Right cardiac atrium (tissue), 5 donors: ENCODE data around the gene ZBED6. TPM values are rescaled to one million over a fixed set of nuclear protein-coding genes. Genes with fewer than 3 reads are reported as not detected.

ENCODE experiments used
- ATAC-seq, 2 donors: fragments of 200-7000 bp; cut with Tn5 transposase; one replicate each; pipeline versions ENCODE4 v1.8.0 to v1.9.1; 2020; ENCODE audit warnings: moderate library complexity in 2 of 2, mild to moderate bottlenecking in 1 of 2
- DNase-seq, 3 donors: peaks; one replicate each; pipeline ENCODE4 v3.0.0-alpha.2; 2020
- H3K27ac ChIP-seq: one replicate; pipeline ENCODE4 v1.5.1; 2013; ENCODE audit warnings: mild to moderate bottlenecking, low read length, control low read depth, moderate library complexity
- H3K27me3 ChIP-seq: one replicate; pipeline ENCODE4 v1.6.1; 2013; ENCODE audit not compliant: control insufficient read depth, insufficient read depth
- H3K4me1 ChIP-seq: one replicate; pipeline ENCODE4 v1.6.1; 2013; ENCODE audit warnings: low read length; ENCODE audit not compliant: control insufficient read depth, insufficient read depth
- H3K4me3 ChIP-seq: one replicate; pipeline ENCODE4 v1.5.1; 2013; ENCODE audit warnings: low read length, control low read depth
- H3K9me3 ChIP-seq: one replicate; pipeline ENCODE4 v1.6.1; 2013; ENCODE audit warnings: low read length; ENCODE audit not compliant: control insufficient read depth
- WGBS: extraction: QIAGEN DNeasy Blood & Tissue Kit; methylation state at CpG from one replicate; pipeline ENCODE4 v1.1.7; 2013; 5-methylcytosine and 5-hydroxymethylcytosine counted together
- intact Hi-C, 4 donors: fragments of 100-400 bp; cut with DNase I; formaldehyde crosslinking; loops; one replicate each; pipeline versions ENCODE4 v1.11.0 to v1.14.0; 2022 to 2023
- polyA plus RNA-seq: library from polyadenylated mRNA; stranded (reverse); fragments of 200-250 nt; gene quantifications from one replicate; pipeline ENCODE4 v1.2.3, GENCODE V29; 2013
- total RNA-seq, 4 donors: library from RNA; stranded (reverse); fragmentation: NEBNext Ultra II Directional; extraction: Animal tissue kit (Norgen Biotek cat#: 25700); gene quantifications; one replicate each; pipeline ENCODE4 v1.2.1, GENCODE V29; 2021
- donor health status: healthy with polysubstance abuse.
- donor health status: DM: no; HTN: yes; CAD: no.
- donor health status: DM: no; HTN: no; CAD: no.
- donor health status: DM: no; HTN: yes; CAD: no; lungs with severe emphysema.
- donor health status: DM: yes; HTN: yes; CAD: no.

ZBED6 gene
- total and polyA plus RNA-seq, 5 donors = 1.8 to 23.2 (median 15.9) TPM

DNA sequence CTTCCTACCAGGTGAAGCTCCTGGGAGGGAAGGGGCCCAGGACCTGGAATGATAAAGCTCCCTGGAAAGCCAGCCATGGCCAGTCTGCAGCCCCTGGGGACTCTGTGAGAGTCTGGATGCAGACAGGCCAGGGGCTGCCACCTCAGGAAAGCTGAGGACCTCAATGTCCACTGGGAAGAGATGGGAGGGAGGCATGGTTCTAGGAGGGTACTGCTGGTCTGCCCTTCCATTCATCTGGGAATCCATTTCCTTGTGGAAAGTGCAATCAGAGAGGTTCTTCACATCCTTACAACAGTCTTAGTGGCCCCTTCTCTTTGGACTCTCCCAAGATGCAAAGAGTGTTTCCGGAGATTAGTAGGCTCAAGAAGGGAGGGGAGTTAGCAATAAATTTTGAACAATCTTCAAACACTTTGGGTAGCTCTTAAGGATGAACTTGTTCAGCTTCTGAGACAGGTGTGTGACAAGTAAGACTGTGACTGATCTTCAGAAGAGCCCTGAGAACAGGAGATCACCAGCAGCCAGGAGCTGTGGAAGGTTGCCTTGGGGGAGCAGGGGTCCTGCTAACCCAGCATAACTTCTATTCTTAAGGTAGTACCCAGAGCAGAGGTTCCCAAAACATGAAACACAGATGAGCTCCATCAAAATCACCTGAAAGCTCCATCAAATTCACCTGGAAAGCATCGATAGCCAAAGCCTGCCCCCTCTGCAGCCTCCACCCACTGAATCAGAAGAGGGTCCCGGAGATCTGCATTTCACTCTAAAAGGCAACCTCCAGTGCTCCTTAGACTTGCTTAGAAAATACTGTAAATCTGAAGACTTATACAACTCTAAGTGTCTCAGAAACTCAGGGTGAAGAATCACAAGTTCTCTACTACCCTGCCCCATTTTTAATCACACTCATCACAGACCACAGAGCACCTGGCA is 31.1 kb upstream of the ZBED6 start:
- H3K27ac ChIP-seq = no peak overlapping the region
- no peak overlapping the region for H3K4me3 ChIP-seq
- no peaks in the 10 kb centered on the region for H3K4me1 ChIP-seq
- intact Hi-C loops = no loop called here
- WGBS = 89% methylated on average over 3 of the region's 3 CpGs
- DNase-seq (no peak), ATAC-seq (no peak)
- no peaks in the 10 kb centered on the region for H3K27me3 ChIP-seq
- no peaks in the 10 kb centered on the region for H3K9me3 ChIP-seq

DNA sequence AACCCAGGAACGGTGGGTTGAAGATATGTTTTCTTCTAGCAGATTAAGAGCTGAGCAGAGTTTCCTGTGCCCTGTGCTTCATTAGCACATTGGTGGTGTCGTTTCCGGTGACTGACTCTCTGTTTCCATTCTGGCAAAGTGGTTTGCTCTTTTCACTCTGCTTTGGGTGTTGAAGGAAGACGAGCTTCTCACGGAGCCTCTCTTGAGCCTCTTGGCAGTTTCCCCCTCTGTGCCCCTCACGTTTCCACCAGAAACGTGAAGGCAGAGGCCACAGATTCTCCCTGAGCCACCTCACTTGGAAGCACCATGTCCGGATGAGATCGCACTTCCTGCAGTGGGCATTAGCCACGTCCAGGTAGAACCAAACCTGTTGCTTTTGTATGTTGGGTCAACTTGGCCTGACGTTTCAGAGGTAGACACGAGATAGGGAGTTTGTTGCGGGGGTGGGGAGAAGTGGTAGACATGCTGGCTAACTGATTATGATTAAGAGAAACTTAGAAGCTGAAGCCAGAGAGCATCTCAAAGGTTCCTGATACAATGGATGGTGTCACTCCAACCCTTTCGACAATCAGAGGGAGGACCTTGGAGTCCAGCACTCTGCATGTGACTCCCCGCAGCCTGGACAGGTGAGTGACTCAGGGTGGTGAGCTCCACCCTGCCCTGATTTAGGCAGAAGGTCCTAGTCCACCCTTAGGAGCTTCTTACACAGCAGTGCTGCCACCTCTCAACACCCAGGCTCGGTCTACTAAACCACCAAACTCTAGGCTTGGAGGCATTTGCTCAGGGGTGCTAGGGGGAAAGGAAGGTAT is 30.2 kb upstream of the ZBED6 start, which contains the start of gene LAX1:
Gene LAX1, plus strand, starts transcription at position 155 of the 809 bp plus-strand sequence. Its CDS starts 383 bp downstream, at position 538.
- Histone ChIP-seq H3K27me3 (no peaks in the 10 kb centered on the region), H3K4me3 (no peak within 1 kb of the TSS), H3K4me1 (peaks cover 4% of the 10 kb centered on the region), H3K27ac (no peak within 1 kb of the TSS), H3K9me3 (no peaks in the 10 kb centered on the region)
- WGBS = 65% methylated on average over 16 of the region's 16 CpGs
- intact Hi-C loops = no loop called here
- ATAC-seq = peak in 1 of 2 donors; percentile 48
- DNase-seq = no peak

DNA sequence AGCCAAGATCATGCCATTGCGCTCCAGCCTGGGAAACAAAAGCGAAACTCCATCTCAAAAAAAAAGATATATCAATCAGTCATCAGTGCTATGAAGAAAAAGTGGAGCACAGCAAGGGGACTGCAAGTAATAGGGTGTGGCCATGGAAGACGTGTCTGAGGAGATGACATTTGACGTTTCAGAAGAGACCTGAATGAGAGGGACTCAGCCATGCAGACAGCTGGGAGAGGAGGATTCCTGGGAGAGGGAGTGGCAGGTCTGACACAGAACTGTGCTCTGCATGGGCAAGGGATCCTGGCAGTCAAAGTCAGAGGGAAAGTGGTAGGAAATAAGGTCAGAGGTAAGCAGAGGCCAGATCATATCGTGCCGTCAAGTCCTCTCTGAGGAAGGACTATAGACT is 27.2 kb upstream of the ZBED6 start:
- WGBS = 78% methylated on average over 6 of the region's 6 CpGs
- no peak for ATAC-seq

DNA sequence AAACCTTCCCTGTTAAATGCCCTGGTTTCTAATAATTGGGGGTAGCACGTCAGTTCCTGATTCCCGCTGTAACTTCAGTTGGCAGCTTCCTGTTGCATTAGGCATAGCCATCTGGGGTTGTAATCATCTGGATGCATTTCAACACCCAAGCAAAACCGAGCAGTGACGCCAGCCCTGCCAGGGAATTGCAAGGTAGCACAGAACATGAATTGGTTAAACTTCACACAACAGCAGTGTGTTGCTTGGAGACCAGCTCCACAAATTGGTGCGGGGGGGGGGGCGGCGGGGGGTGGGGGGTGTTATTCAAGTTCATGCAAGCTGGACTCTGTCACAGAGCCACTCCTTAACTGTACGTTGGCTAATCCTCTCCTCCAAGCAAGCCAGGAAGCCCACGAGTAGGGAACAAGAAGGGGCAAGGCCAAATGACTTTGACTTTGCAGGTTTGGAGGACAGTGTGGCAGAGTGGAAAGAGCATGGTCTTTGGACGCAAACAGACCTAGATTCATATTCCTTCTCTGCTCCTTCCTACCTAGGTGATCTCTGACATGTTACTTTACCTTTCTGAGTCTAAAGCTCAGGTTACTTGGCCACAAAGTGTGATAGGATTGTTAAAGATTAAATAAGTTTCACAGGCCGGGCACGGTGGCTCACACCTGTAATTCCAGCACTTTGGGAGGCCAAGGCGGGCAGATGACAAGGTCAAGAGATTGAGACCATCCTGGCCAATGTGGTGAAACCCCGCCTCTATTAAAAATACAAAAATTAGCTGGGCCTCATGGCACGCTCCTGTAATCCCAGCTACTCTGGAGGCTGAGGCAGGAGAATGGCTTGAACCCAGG is 25.7 kb upstream of the ZBED6 start:
- WGBS = 38% methylated on average over 15 of the region's 15 CpGs
- Histone ChIP-seq H3K27ac (peak overlapping the region; percentile 48), H3K4me3 (no peak overlapping the region), H3K4me1 (peaks cover 4% of the 10 kb centered on the region), H3K27me3 (no peaks in the 10 kb centered on the region), H3K9me3 (no peaks in the 10 kb centered on the region)
- intact Hi-C loops = loop anchor here in 1 of 4 donors (10.0 kb wide), 1 partner anchor 145 kb away; the partner anchor contains the start of gene ATP2B4
- DNase-seq = peak; percentile 74 to 82 (median 80)
- peak; percentile 85 to 89 for ATAC-seq

More for the DNA sequence above, 27.2 kb upstream of the ZBED6 start:
- intact Hi-C loops = no loop called here
- H3K27ac ChIP-seq = no peak overlapping the region
- H3K4me3 ChIP-seq = no peak overlapping the region
- no peaks in the 10 kb centered on the region for H3K9me3 ChIP-seq
- H3K4me1 ChIP-seq = peaks cover 4% of the 10 kb centered on the region
- no peak for DNase-seq
- H3K27me3 ChIP-seq = no peaks in the 10 kb centered on the region

DNA sequence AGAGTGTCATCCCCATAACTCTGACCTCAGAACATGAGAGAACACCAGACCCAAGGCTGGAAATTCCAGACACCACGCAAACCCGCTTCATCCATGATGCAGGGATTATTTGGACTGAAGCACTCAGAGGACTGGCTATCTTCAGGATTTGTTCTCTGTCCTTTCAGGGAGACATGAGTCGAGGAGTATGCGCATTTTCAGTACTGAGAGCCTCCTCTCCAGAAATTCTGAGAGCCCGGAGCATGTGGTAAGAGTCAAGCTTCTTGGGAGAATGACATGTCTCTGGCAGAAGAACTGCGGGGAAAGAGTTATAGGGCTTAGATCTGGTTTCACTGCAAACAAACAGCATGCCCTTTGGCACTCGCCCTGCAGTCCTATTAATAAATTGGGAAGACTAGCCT is 23.5 kb upstream of the ZBED6 start:
- WGBS = 56% methylated on average over 7 of the region's 7 CpGs
- intact Hi-C loops = loop anchor here in 1 of 4 donors (10.0 kb wide), 1 partner anchor 147 kb away; the partner anchor contains the start of gene ATP2B4
- no peak for DNase-seq

DNA sequence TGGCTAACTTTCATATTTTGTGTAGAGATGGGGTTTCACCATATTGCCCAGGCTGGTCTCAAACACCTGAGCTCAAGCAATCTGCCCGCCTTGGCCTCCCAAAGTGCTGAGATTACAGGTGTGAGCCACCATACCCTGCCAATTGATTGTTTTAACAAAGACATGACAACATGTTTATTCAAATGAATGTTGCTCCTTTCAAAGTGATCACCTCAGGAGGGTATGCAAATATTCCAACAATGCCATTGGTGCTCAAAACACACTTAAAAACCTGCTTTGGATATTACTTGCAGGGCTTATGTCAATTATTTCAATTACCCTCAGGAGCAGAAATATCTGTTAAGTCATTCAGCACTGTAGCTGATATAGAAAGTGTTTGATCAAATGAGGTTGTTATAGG is 22.6 kb upstream of the ZBED6 start:
- DNase-seq (no peak), ATAC-seq (no peak)
- H3K4me1 ChIP-seq = peaks cover 4% of the 10 kb centered on the region
- no peak overlapping the region for H3K4me3 ChIP-seq
- no peaks in the 10 kb centered on the region for H3K9me3 ChIP-seq
- intact Hi-C loops = loop anchor here in 1 of 4 donors (10.0 kb wide), 1 partner anchor 148 kb away; the partner anchor contains the start of gene ATP2B4
- H3K27me3 ChIP-seq = no peaks in the 10 kb centered on the region
- H3K27ac ChIP-seq = no peak overlapping the region
- 93% methylated on average over 1 of the region's 1 CpG for WGBS

More for the DNA sequence above, 23.5 kb upstream of the ZBED6 start:
- Histone ChIP-seq H3K9me3 (no peaks in the 10 kb centered on the region), H3K27ac (no peak overlapping the region), H3K27me3 (no peaks in the 10 kb centered on the region), H3K4me3 (no peak overlapping the region), H3K4me1 (peaks cover 4% of the 10 kb centered on the region)
- ATAC-seq = peak in 1 of 2 donors; percentile 7

DNA sequence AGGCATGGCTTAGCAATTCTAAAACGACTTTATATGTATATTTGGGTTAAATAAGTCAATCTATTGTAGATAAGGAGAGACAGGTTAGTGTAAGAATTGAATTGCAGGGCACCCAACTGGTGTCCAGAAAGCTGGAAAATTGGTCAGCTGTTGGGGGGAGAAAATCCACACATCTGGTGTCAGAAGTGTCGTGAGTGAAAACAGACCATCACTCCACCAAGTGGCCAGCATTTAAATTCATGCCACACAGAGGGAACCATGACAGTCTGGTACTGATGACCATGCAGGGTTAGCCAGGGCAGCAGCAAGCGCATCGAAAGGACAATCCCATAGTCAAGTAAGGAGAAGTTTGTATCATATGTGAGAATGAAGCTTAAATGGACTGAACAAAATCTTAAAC is 18.8 kb upstream of the ZBED6 start:
- H3K4me3 ChIP-seq = no peak overlapping the region
- no peak overlapping the region for H3K27ac ChIP-seq
- H3K4me1 ChIP-seq = no peaks in the 10 kb centered on the region
- DNase-seq = no peak
- H3K9me3 ChIP-seq = no peaks in the 10 kb centered on the region
- intact Hi-C loops = loop anchor here in 1 of 4 donors (10.0 kb wide), 1 partner anchor 152 kb away; the partner anchor contains the start of gene ATP2B4
- ATAC-seq = peak; percentile 58 to 63
- H3K27me3 ChIP-seq = no peaks in the 10 kb centered on the region
- 48% methylated on average over 4 of the region's 4 CpGs for WGBS

DNA sequence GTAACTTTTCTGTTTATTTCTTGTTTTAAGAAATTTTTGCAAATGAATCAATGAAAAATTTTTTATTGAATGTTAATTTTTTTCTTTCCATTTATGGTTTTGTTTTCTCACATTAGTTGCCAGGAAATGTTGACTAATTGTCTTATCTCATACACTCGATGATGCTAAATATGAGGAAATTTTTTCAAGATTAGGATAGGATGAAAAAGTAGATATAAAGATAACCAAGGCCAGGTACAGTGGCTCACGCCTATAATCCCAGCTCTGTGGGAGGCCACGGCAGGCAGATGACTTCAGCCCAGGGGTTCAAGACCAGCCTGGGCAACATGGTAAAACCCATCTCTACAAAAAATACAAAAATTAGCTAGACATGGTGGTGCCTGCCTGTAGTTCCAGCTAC is 17.8 kb upstream of the ZBED6 start:
- Histone ChIP-seq H3K27me3 (no peaks in the 10 kb centered on the region), H3K4me1 (no peaks in the 10 kb centered on the region), H3K4me3 (no peak overlapping the region), H3K9me3 (no peaks in the 10 kb centered on the region), H3K27ac (no peak overlapping the region)
- ATAC-seq (no peak), DNase-seq (no peak)
- intact Hi-C loops = loop anchor here in 1 of 4 donors (10.0 kb wide), 1 partner anchor 153 kb away; the partner anchor contains the start of gene ATP2B4
- WGBS = 76% methylated on average over 3 of the region's 3 CpGs

DNA sequence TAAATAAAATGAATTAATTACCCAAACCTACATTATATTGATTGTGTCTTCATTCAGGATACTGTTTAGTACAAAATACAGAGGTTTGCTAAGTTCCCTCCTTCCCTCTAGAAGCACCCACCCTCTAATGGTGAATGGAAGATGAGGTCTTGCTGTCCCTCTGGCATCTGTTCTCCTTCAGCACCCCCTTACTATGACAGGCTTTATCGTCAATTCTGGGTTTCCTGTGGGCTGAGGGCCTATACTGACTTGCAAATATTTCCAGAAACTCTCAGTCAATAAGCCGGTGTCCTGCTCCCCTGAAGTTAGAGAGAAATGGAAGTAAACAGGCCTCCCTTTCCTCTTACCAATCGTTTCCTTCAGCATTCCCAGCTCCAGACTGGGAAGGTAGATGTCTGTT is 17.3 kb upstream of the ZBED6 start:
- no peak overlapping the region for H3K4me3 ChIP-seq
- H3K4me1 ChIP-seq = no peaks in the 10 kb centered on the region
- no peak for DNase-seq
- no peaks in the 10 kb centered on the region for H3K9me3 ChIP-seq
- no peak overlapping the region for H3K27ac ChIP-seq
- no peak for ATAC-seq
- intact Hi-C loops = loop anchor here in 1 of 4 donors (10.0 kb wide), 1 partner anchor 153 kb away; the partner anchor contains the start of gene ATP2B4
- whole genome bisulfite sequencing = 61% methylated on average over 3 of the region's 3 CpGs
- no peaks in the 10 kb centered on the region for H3K27me3 ChIP-seq

DNA sequence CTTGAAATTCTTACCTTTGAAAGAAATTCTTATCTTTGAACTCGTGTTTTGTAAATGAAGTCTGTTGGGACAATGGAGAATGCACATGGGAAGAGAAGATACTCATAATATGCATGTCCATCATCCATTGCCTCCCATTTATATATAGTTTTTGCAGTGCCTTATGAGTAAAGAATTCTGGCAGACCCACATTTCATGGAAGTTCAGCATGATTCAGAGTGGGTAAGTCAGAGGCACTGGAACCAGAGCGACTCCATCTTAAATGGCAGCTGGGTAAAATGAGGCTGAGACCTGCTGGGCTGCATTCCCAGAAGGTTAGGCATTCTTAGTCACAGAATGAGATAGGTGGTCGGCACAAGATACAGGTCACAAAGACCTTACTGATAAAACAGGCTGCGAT is 16.6 kb upstream of the ZBED6 start:
- Histone ChIP-seq H3K4me3 (no peak overlapping the region), H3K27me3 (no peaks in the 10 kb centered on the region), H3K4me1 (no peaks in the 10 kb centered on the region), H3K27ac (no peak overlapping the region), H3K9me3 (no peaks in the 10 kb centered on the region)
- intact Hi-C loops = loop anchor here in 1 of 4 donors (10.0 kb wide), 1 partner anchor 154 kb away; the partner anchor contains the start of gene ATP2B4
- ATAC-seq (no peak), DNase-seq (no peak)
- WGBS = 84% methylated on average over 4 of the region's 4 CpGs
